K562 (cell line): ENCODE data around the gene RYR3. TPM values are rescaled to one million over a fixed set of nuclear protein-coding genes. Genes with fewer than 3 reads are reported as not detected.

Experiments used
- ATAC-seq: fragments of 200-7000 bp; cut with Tn5 transposase; 3 replicates; pipeline ENCODE4 v1.9.1; 2020; ENCODE audit warnings: moderate library complexity
- BruUV-seq: library from RNA; stranded (reverse); fragments of 400-500 nt; replicated peaks from 2 replicates; lab custom pipeline; 2021; lab: Mats Ljungman, UMichigan
- CTCF ChIA-PET: fragments of 300-600 bp; formaldehyde crosslinking; extraction: SDS; loops from one replicate; lab custom pipeline; 2021; ENCODE audit warnings: low intra/inter-chr PET ratio; lab: Yijun Ruan, JAX
- POLR2A ChIA-PET: fragments of 300-600, 350-650 bp; sonication (Branson Sonifier 250); formaldehyde crosslinking; extraction: SDS; loops from one replicate; lab custom pipeline; 2021; ENCODE audit warnings: antibody characterized with exemption, inconsistent platforms; lab: Yijun Ruan, JAX
- DNase-seq, 4 experiments: peaks; one replicate each; pipeline versions ENCODE4 v3.0.0 to v3.0.0-alpha.2; 2011 to 2018; ENCODE audit warnings: low spot score in 3 of 4, mixed read lengths in 3 of 4; ENCODE audit errors: extremely low read depth in 1 of 4
- FAIRE-seq: peaks from 2 replicates; lab custom pipeline; 2011; peaks lifted over from hg19 to GRCh38; lab: Jason Lieb, UNC
- H2AFZ ChIP-seq: 2 replicates; pipeline ENCODE4 v1.6.0; 2011; ENCODE audit warnings: low read depth, low read length, control low read depth, inconsistent platforms
- H3K27ac ChIP-seq: fragments of 200-600 bp; 3 replicates; pipeline ENCODE4 v1.8.0; 2011; ENCODE audit warnings: low read depth, mild to moderate bottlenecking, control low read depth, inconsistent platforms, low read length, moderate library complexity, mixed read lengths; ENCODE audit errors: extremely low read depth
- H3K27me3 ChIP-seq, 2 experiments: fragments of 300-600 bp in 1 of 2; 2 replicates in 1 of 2; 3 replicates in 1 of 2; pipeline versions ENCODE4 v1.6.0 to v1.8.0; 2011; ENCODE audit warnings: inconsistent platforms in 2 of 2, low read length in 2 of 2, mild to moderate bottlenecking in 1 of 2, mixed read lengths in 1 of 2, moderate library complexity in 1 of 2; ENCODE audit not compliant: control insufficient read depth in 2 of 2, insufficient read depth in 2 of 2
- H3K36me3 ChIP-seq: fragments of 300-600 bp; 3 replicates; pipeline ENCODE4 v1.8.0; 2011; ENCODE audit warnings: mild to moderate bottlenecking, low read length, inconsistent platforms; ENCODE audit not compliant: control insufficient read depth, insufficient read depth
- H3K4me1 ChIP-seq, 2 experiments: fragments of 200-600 bp in 1 of 2; replicated peaks in 1 of 2; 2 replicates in 1 of 2; 3 replicates in 1 of 2; pipeline versions ENCODE4 v1.5.1 to v1.8.0; 2011; ENCODE audit warnings: inconsistent platforms in 2 of 2, low read length in 2 of 2, mild to moderate bottlenecking in 1 of 2, mixed read lengths in 1 of 2, moderate library complexity in 1 of 2; ENCODE audit not compliant: control insufficient read depth in 2 of 2, insufficient read depth in 2 of 2
- H3K4me2 ChIP-seq: 2 replicates; pipeline ENCODE4 v1.6.1; 2011; ENCODE audit warnings: low read length, control low read depth, inconsistent platforms, mixed read lengths; ENCODE audit not compliant: insufficient read depth
- H3K4me3 ChIP-seq: fragments of 200-600 bp; sonication (generic), shearing (Covaris generic); 2 replicates; pipeline ENCODE4 v1.5.1; 2016; ENCODE audit warnings: control low read depth, inconsistent platforms
- H3K79me2 ChIP-seq: fragments of 200-600 bp; 3 replicates; pipeline ENCODE4 v1.8.0; 2011; ENCODE audit warnings: low read length, inconsistent platforms; ENCODE audit not compliant: control insufficient read depth, insufficient read depth
- H3K9ac ChIP-seq, 2 experiments: 2 replicates each; pipeline versions ENCODE4 v1.6.0 to v1.6.1; 2011; ENCODE audit warnings: low read depth in 2 of 2, low read length in 2 of 2, control low read depth in 1 of 2, inconsistent platforms in 1 of 2, mild to moderate bottlenecking in 1 of 2, mixed read lengths in 1 of 2; ENCODE audit not compliant: insufficient read depth in 1 of 2
- H3K9me1 ChIP-seq: one replicate; pipeline ENCODE4 v1.6.0; 2011; ENCODE audit warnings: inconsistent platforms, mild to moderate bottlenecking, low read length, moderate library complexity; ENCODE audit not compliant: control insufficient read depth, insufficient read depth
- H3K9me3 ChIP-seq: replicated peaks from 2 replicates; pipeline ENCODE4 v1.5.1; 2011; ENCODE audit warnings: low read depth, low read length, inconsistent platforms; ENCODE audit not compliant: control insufficient read depth, insufficient read depth
- H4K20me1 ChIP-seq: replicated peaks from 2 replicates; pipeline ENCODE4 v1.6.1; 2011; ENCODE audit warnings: low read length, inconsistent platforms, mixed read lengths; ENCODE audit not compliant: control insufficient read depth, insufficient read depth
- KDM5B ChIP-seq: fragments of 200-600 bp; sonication (generic); IDR thresholded peaks from 2 replicates; pipeline ENCODE4 v1.6.1; 2012; ENCODE audit warnings: low read depth, mild to moderate bottlenecking, moderate library complexity, low read length, control low read depth, inconsistent platforms; ENCODE audit not compliant: insufficient replicate concordance
- SLC30A9 ChIP-seq: fragments of 250-450 bp; sonication (Bioruptor Pico); IDR thresholded peaks from 2 replicates; pipeline ENCODE4 v1.8.0; 2022; ENCODE audit warnings: mild to moderate bottlenecking, moderate library complexity
- SMAD4 ChIP-seq: fragments of 250-450 bp; sonication (Bioruptor Pico); conservative IDR thresholded peaks from 2 replicates; pipeline ENCODE4 v1.8.0; 2021; ENCODE audit warnings: inconsistent platforms, mild to moderate bottlenecking, moderate library complexity
- YY1 ChIP-seq, 3 experiments: IDR thresholded peaks; 2 replicates each; pipeline ENCODE4 v1.6.1; 2011; ENCODE audit warnings: low read length in 2 of 3, mild to moderate bottlenecking in 2 of 3, moderate library complexity in 2 of 3, borderline replicate concordance in 1 of 3, control low read depth in 1 of 3, low read depth in 1 of 3; ENCODE audit not compliant: insufficient read depth in 3 of 3, insufficient replicate concordance in 2 of 3, control insufficient read depth in 1 of 3, insufficient read length in 1 of 3; ENCODE audit errors: extremely low read depth in 1 of 3
- ZBTB1 ChIP-seq: sonication (generic); formaldehyde crosslinking; IDR thresholded peaks from 2 replicates; pipeline ENCODE4 v1.8.1; 2023; ENCODE audit warnings: missing genetic modification reagents, low read depth, mild to moderate bottlenecking, borderline replicate concordance
- ZKSCAN8 ChIP-seq: fragments of 200-800 bp; sonication (Bioruptor generic); IDR thresholded peaks from 2 replicates; pipeline ENCODE4 v1.6.1; 2016; ENCODE audit warnings: missing genetic modification characterization, missing compliant biosample characterization
- ZNF121 ChIP-seq: sonication (generic); formaldehyde crosslinking; conservative IDR thresholded peaks from 2 replicates; pipeline ENCODE4 v1.8.0; 2022; ENCODE audit warnings: missing genetic modification reagents
- ZNF165 ChIP-seq: fragments of 250-450 bp; sonication (Bioruptor Pico); IDR thresholded peaks from 2 replicates; pipeline ENCODE4 v1.4.0; 2020; ENCODE audit warnings: borderline replicate concordance
- ZNF217 ChIP-seq: sonication (generic); formaldehyde crosslinking; IDR thresholded peaks from 2 replicates; pipeline ENCODE4 v1.8.0; 2022; ENCODE audit warnings: mild to moderate bottlenecking, missing genetic modification reagents
- WGBS: fragments of 100-300 bp; shearing (Covaris generic); methylation state at CpG from one replicate; pipeline ENCODE4 v1.1.6; 2016; ENCODE audit warnings: low coverage, mixed read lengths; ENCODE audit not compliant: insufficient coverage; ENCODE audit errors: missing lambda C conversion rate; 5-methylcytosine and 5-hydroxymethylcytosine counted together
- in situ Hi-C: fragments of 300-500 bp; cut with MboI; formaldehyde crosslinking; loops from 4 replicates; pipeline ENCODE4 v1.15.0; 2018; ENCODE audit warnings: inconsistent platforms, mixed read lengths
- intact Hi-C: fragments of 100-400 bp; cut with micrococcal nuclease; formaldehyde crosslinking; loops from 2 replicates; pipeline ENCODE4 v1.14.2; 2022
- polyA plus RNA-seq, 8 experiments: library from polyadenylated mRNA; depleted of rRNA in 4 of 8; stranded (reverse) in 5 of 8; unstranded in 3 of 8; fragments of >200 nt; fragmentation: Nextera tagmentation in 2 of 8; fragmentation: Illumina TruSeq in 1 of 8; extraction: Ambion mirVana in 2 of 8; extraction: Trizol in 1 of 8; gene quantifications; 2 replicates each; pipeline versions ENCODE4 v1.2.1 to v1.2.3, GENCODE V29; 2011 to 2014; ENCODE audit warnings: inconsistent platforms in 1 of 8, missing spikeins in 1 of 8
- total RNA-seq, 7 experiments: library from RNA; depleted of rRNA in 6 of 7; stranded (reverse); fragments of >200 nt in 6 of 7; fragmentation: Illumina TruSeq in 2 of 7; extraction: Trizol in 2 of 7; gene quantifications; 2 replicates each; pipeline versions ENCODE4 v1.2.1 to v1.2.3, GENCODE V29; 2011 to 2021; ENCODE audit warnings: low replicate concordance in 1 of 7
- TF ChIP-seq, protein P1 (sequence below): IDR thresholded peaks from 2 replicates; pipeline ENCODE4 v1.6.1; 2012; ENCODE audit warnings: low read depth, low read length, improper control_type of control experiment, borderline replicate concordance
- TF ChIP-seq, protein P2 (sequence below): fragments of 450-650 bp; IDR thresholded peaks from 2 replicates; pipeline ENCODE4 v1.6.1; 2014; ENCODE audit warnings: low read depth, mild to moderate bottlenecking, moderate library complexity, borderline replicate concordance
- TF ChIP-seq, protein P3 (sequence below): fragments of 250-450 bp; sonication (Bioruptor Pico); IDR thresholded peaks from 2 replicates; pipeline ENCODE4 v1.8.0; 2021; ENCODE audit warnings: mild to moderate bottlenecking, moderate library complexity

RYR3 gene
- total and polyA plus RNA-seq, 9 of the 15 experiments (the other 6 are each of a cell fraction or from before 2014, with no cell fraction given) = 0.04 TPM; not detected in 8

DNA sequence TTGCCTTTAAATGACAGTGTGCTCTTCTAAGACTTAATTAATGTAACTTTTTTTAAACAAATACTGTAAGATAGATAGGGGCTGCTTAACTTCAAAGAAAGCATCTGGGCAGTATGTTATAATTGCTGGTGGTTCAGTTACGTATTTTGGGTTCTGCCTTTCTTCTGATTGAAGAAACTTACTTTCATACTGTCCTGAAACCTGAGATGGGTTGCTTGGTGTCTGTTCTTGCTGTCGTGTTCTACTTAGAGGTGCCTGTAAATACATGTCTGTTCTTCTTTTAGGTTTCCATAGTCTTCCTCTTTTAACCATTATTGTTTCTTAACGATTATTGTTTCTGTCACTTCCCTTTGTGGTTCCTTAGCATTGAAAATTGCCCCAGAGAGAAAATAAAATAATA lies 359.8 kb downstream of the RYR3 start:
- BruUV-seq = no TSS peak
- H3K9me1 ChIP-seq = no peaks in the 10 kb centered on the region
- no peak for FAIRE-seq

DNA sequence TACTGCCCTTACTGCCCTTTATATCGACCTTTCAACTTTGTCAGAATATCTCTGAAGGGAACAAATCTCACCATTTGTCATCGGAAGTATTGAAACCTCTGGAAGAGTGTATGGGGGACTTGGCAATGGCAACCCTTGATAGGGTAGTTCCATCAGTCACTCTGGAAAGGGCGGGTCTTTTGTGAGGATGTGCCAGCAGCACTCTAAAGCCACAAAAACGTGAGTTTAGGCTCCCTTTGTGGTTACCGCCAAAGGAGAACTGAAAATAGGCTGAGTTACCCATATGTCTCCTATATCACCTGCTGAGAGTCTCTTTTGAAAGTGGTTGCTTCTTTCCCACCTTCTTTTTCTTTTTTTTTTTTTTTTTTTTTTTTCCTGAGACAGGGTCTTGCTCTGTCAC lies 360.7 kb downstream of the RYR3 start:
- ATAC-seq (no peak), FAIRE-seq (no peak), DNase-seq (no peak)
- WGBS = 4% methylated on average over 5 of the region's 5 CpGs
- intact Hi-C loops (no loop called here), in situ Hi-C loops (no loop called here)
- no peaks in the 10 kb centered on the region for H3K36me3 ChIP-seq
- no peaks in the 10 kb centered on the region for H3K27me3 ChIP-seq
- H3K27ac ChIP-seq = no peak overlapping the region
- H3K4me1 ChIP-seq = no peaks in the 10 kb centered on the region
- no peaks in the 10 kb centered on the region for H3K9me1 ChIP-seq
- CTCF ChIA-PET = no interaction called here
- H3K4me2 ChIP-seq = no peak overlapping the region
- no TSS peak for BruUV-seq
- no peak overlapping the region for H3K9ac ChIP-seq
- H3K79me2 ChIP-seq = no peaks in the 10 kb centered on the region
- H3K4me3 ChIP-seq = no peak overlapping the region
- H4K20me1 ChIP-seq = no peaks in the 10 kb centered on the region
- no peak overlapping the region for H2AFZ ChIP-seq
- H3K9me3 ChIP-seq = no peaks in the 10 kb centered on the region
- POLR2A ChIA-PET = no interaction called here
- TF ChIP-seq, protein P1, sequence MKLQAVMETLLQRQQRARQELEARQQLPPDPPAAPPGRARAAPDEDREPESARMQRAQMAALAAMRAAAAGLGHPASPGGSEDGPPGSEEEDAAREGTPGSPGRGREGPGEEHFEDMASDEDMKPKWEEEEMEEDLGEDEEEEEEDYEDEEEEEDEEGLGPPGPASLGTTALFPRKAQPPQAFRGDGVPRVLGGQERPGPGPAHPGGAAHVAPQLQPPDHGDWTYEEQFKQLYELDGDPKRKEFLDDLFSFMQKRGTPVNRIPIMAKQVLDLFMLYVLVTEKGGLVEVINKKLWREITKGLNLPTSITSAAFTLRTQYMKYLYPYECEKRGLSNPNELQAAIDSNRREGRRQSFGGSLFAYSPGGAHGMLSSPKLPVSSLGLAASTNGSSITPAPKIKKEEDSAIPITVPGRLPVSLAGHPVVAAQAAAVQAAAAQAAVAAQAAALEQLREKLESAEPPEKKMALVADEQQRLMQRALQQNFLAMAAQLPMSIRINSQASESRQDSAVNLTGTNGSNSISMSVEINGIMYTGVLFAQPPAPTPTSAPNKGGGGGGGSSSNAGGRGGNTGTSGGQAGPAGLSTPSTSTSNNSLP = no peak
- TF ChIP-seq, protein P2, sequence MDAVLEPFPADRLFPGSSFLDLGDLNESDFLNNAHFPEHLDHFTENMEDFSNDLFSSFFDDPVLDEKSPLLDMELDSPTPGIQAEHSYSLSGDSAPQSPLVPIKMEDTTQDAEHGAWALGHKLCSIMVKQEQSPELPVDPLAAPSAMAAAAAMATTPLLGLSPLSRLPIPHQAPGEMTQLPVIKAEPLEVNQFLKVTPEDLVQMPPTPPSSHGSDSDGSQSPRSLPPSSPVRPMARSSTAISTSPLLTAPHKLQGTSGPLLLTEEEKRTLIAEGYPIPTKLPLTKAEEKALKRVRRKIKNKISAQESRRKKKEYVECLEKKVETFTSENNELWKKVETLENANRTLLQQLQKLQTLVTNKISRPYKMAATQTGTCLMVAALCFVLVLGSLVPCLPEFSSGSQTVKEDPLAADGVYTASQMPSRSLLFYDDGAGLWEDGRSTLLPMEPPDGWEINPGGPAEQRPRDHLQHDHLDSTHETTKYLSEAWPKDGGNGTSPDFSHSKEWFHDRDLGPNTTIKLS = no peak
- TF ChIP-seq YY1 (IDR thresholded peaks at IDR 0.05; ENCODE audit: borderline replicate concordance in 1 of 3, control insufficient read depth in 1 of 3, extremely low read depth in 1 of 3, insufficient read depth in 3 of 3, insufficient read length in 1 of 3, insufficient replicate concordance in 2 of 3, low read depth in 1 of 3, low read length in 2 of 3) (no peak), SMAD4 (CRISPR knock-in tag) (no peak), SLC30A9 (no peak), ZNF217 (CRISPR knock-in tag) (no peak), ZNF121 (CRISPR knock-in tag) (no peak)

More for the DNA sequence above, 359.8 kb downstream of the RYR3 start:
- Histone ChIP-seq H3K36me3 (no peaks in the 10 kb centered on the region), H3K4me2 (no peak overlapping the region), H3K27ac (no peak overlapping the region), H3K27me3 (no peaks in the 10 kb centered on the region), H4K20me1 (no peaks in the 10 kb centered on the region), H3K79me2 (no peaks in the 10 kb centered on the region), H3K4me1 (no peaks in the 10 kb centered on the region), H3K4me3 (no peak overlapping the region), H3K9me3 (no peaks in the 10 kb centered on the region), H3K9ac (no peak overlapping the region), H2AFZ (no peak overlapping the region)
- no peak for DNase-seq
- 4% methylated on average over 3 of the region's 3 CpGs for WGBS
- POLR2A ChIA-PET = no interaction called here
- CTCF ChIA-PET = no interaction called here
- intact Hi-C loops = no loop called here
- no peak for TF ChIP-seq ZNF165 (CRISPR knock-in tag)
- no peak for TF ChIP-seq KDM5B
- TF ChIP-seq, protein P3, sequence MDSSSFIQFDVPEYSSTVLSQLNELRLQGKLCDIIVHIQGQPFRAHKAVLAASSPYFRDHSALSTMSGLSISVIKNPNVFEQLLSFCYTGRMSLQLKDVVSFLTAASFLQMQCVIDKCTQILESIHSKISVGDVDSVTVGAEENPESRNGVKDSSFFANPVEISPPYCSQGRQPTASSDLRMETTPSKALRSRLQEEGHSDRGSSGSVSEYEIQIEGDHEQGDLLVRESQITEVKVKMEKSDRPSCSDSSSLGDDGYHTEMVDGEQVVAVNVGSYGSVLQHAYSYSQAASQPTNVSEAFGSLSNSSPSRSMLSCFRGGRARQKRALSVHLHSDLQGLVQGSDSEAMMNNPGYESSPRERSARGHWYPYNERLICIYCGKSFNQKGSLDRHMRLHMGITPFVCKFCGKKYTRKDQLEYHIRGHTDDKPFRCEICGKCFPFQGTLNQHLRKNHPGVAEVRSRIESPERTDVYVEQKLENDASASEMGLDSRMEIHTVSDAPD (CRISPR knock-in tag) = no peak
- no peak for TF ChIP-seq ZKSCAN8 (CRISPR knock-in tag)
- TF ChIP-seq ZBTB1 (CRISPR knock-in tag) = no peak
- ATAC-seq = no peak
- in situ Hi-C loops = no loop called here
